Sigmoid colon (tissue), 4 donors: Measurements from ENCODE around the gene HRG.

Experiments used
- CTCF ChIP-seq, 4 experiments: fragments of 450-650 bp in 3 of 4; fragments of 200-600 bp in 1 of 4; IDR thresholded peaks; one replicate each; pipeline ENCODE4 v1.5.1; 2016 to 2019; ENCODE audit warnings: antibody characterized with exemption in 4 of 4, mild to moderate bottlenecking in 3 of 4, moderate library complexity in 2 of 4
- EP300 ChIP-seq, 4 donors: sonication (generic); formaldehyde crosslinking; IDR thresholded peaks; one replicate each; pipeline ENCODE4 v1.6.1; 2017; ENCODE audit warnings: antibody characterized with exemption in 4 of 4
- POLR2A ChIP-seq, 2 donors: fragments of 450-650 bp; IDR thresholded peaks; one replicate each; pipeline ENCODE4 v1.6.1; 2016; ENCODE audit warnings: antibody characterized with exemption in 2 of 2, mild to moderate bottlenecking in 2 of 2, moderate library complexity in 2 of 2
- POLR2AphosphoS5 ChIP-seq, 4 donors: sonication (generic); formaldehyde crosslinking; IDR thresholded peaks; one replicate each; pipeline ENCODE4 v1.6.1; 2017; ENCODE audit warnings: antibody characterized with exemption in 4 of 4

- TF ChIP-seq CTCF (IDR thresholded peaks at IDR 0.05) (no peak), POLR2AphosphoS5 (IDR thresholded peaks at IDR 0.05) (no peak), EP300 (IDR thresholded peaks at IDR 0.05) (no peak), POLR2A (IDR thresholded peaks at IDR 0.05) (no peak)
Observed at GRCh38 chr3:186682812-186683211, 17.0 kb downstream of the HRG start.
